ENCODE results near the gene GSN.

DNA sequence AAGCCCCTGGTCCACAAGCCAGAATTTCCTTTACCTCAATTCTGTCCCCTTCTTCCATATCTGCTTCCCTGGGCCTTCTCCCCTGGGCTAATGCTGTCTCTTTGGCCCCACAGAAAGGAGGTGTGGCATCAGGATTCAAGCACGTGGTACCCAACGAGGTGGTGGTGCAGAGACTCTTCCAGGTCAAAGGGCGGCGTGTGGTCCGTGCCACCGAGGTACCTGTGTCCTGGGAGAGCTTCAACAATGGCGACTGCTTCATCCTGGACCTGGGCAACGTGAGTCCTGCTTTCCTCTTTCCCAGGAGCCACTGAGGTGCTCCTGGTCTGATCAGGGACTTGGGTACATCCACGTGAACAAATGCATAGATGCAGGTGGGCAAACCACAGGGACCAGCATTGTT, 42.6 kb downstream of the GSN start:
- no peak for TF ChIP-seq POLR2A (IDR thresholded peaks at IDR 0.05)
- TF ChIP-seq, protein P1, sequence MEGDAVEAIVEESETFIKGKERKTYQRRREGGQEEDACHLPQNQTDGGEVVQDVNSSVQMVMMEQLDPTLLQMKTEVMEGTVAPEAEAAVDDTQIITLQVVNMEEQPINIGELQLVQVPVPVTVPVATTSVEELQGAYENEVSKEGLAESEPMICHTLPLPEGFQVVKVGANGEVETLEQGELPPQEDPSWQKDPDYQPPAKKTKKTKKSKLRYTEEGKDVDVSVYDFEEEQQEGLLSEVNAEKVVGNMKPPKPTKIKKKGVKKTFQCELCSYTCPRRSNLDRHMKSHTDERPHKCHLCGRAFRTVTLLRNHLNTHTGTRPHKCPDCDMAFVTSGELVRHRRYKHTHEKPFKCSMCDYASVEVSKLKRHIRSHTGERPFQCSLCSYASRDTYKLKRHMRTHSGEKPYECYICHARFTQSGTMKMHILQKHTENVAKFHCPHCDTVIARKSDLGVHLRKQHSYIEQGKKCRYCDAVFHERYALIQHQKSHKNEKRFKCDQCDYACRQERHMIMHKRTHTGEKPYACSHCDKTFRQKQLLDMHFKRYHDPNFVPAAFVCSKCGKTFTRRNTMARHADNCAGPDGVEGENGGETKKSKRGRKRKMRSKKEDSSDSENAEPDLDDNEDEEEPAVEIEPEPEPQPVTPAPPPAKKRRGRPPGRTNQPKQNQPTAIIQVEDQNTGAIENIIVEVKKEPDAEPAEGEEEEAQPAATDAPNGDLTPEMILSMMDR (IDR thresholded peaks at IDR 0.05): no peak

Measured in breast epithelium (tissue), 3 donors.